ENCODE measurements around the gene GFI1. TPM values are rescaled to one million over a fixed set of nuclear protein-coding genes. Genes with fewer than 3 reads are reported as not detected.

The GFI1 gene
- total RNA-seq, 4 donors from 2014 or later = 0.36 to 0.48 TPM; not detected in 2

- Histone ChIP-seq H3K4me3 (no peak overlapping the region), H3K27me3 (peaks cover 6% of the 10 kb centered on the region), H3K36me3 (no peaks in the 10 kb centered on the region), H3K9me3 (no peaks in the 10 kb centered on the region), H3K27ac (no peak overlapping the region), H3K4me1 (no peaks in the 10 kb centered on the region)
- TF ChIP-seq POLR2AphosphoS5 (IDR thresholded peaks at IDR 0.05) (no peak), CTCF (IDR thresholded peaks at IDR 0.05) (no peak), EP300 (IDR thresholded peaks at IDR 0.05) (no peak), POLR2A (IDR thresholded peaks at IDR 0.05) (no peak)
- 90% methylated on average over 5 of the region's 5 CpGs for WGBS
- no peak for DNase-seq (ENCODE audit: low spot score in 2 of 2)
These were observed 12.8 kb downstream of the GFI1 start for GRCh38 chr1:92473781-92474495.

GRCh38 chr1:92470216-92470615 is 16.5 kb downstream of the GFI1 start:
- Histone ChIP-seq H3K9me3 (no peaks in the 10 kb centered on the region), H3K36me3 (no peaks in the 10 kb centered on the region), H3K4me1 (no peaks in the 10 kb centered on the region), H3K27me3 (no peaks in the 10 kb centered on the region), H3K4me3 (no peak overlapping the region), H3K27ac (no peak overlapping the region)
- no peak for DNase-seq (ENCODE audit: low spot score in 2 of 2)
- TF ChIP-seq CTCF (IDR thresholded peaks at IDR 0.05) = no peak
- WGBS = 92% methylated on average over 1 of the region's 1 CpG

- Histone ChIP-seq H3K27ac (no peak overlapping the region), H3K4me3 (no peak overlapping the region), H3K9me3 (no peaks in the 10 kb centered on the region), H3K4me1 (no peaks in the 10 kb centered on the region), H3K36me3 (no peaks in the 10 kb centered on the region), H3K27me3 (no peaks in the 10 kb centered on the region)
- no peak for TF ChIP-seq POLR2AphosphoS5 (IDR thresholded peaks at IDR 0.05)
- TF ChIP-seq EP300 (IDR thresholded peaks at IDR 0.05) = no peak
- no peak for TF ChIP-seq POLR2A (IDR thresholded peaks at IDR 0.05)
- no peak for TF ChIP-seq CTCF (IDR thresholded peaks at IDR 0.05)
- 80% methylated on average over 1 of the region's 1 CpG for WGBS
- no peak for DNase-seq (ENCODE audit: low spot score in 2 of 2)
These were observed 19.9 kb downstream of the GFI1 start for GRCh38 chr1:92466683-92467352.

- WGBS = 90% methylated on average over 1 of the region's 1 CpG
- no peak overlapping the region for H3K4me3 ChIP-seq
- TF ChIP-seq EP300 (IDR thresholded peaks at IDR 0.05) (no peak), POLR2AphosphoS5 (IDR thresholded peaks at IDR 0.05) (no peak), CTCF (IDR thresholded peaks at IDR 0.05) (no peak)
- H3K27ac ChIP-seq = no peak overlapping the region
- H3K4me1 ChIP-seq = no peaks in the 10 kb centered on the region
- DNase-seq (ENCODE audit: low spot score in 2 of 2) = no peak
- H3K36me3 ChIP-seq = no peaks in the 10 kb centered on the region
- H3K27me3 ChIP-seq = no peaks in the 10 kb centered on the region
- no peaks in the 10 kb centered on the region for H3K9me3 ChIP-seq
These were observed 21.5 kb downstream of the GFI1 start for GRCh38 chr1:92465256-92465647.

- 86% methylated on average over 4 of the region's 4 CpGs for WGBS
- TF ChIP-seq EP300 (IDR thresholded peaks at IDR 0.05) (no peak), POLR2AphosphoS5 (IDR thresholded peaks at IDR 0.05) (no peak), POLR2A (IDR thresholded peaks at IDR 0.05) (no peak), CTCF (IDR thresholded peaks at IDR 0.05) (no peak)
- H3K4me1 ChIP-seq = no peaks in the 10 kb centered on the region
- H3K27me3 ChIP-seq = no peaks in the 10 kb centered on the region
- no peaks in the 10 kb centered on the region for H3K36me3 ChIP-seq
- H3K9me3 ChIP-seq = no peaks in the 10 kb centered on the region
- DNase-seq (ENCODE audit: low spot score in 2 of 2) = no peak
- no peak overlapping the region for H3K4me3 ChIP-seq
- H3K27ac ChIP-seq = no peak overlapping the region
These were observed 22.0 kb downstream of the GFI1 start for GRCh38 chr1:92464588-92465255.
